Measurements from ENCODE around the gene NCKAP5L.

The NCKAP5L gene

DNA sequence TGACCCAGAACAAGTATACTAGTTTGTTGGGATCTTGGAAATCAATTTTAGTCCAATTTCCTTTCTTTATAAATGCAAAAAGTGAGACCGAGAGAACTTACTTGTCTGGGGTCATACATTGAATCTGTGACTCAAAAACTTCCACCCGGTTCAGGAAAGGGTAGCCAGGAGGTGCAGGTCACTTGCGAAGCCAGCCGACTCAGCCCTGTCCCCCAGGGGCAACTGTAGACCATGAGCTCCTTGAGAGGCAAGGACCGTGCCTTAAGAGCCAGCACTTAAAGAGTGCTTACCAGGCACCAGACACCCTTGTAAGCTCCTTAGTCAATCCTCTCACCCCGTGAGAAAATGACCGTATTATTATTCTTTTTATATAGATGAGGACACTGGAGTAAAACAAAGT, 15.2 kb upstream of the NCKAP5L start:
- Histone ChIP-seq H3K9ac (ENCODE audit: low read depth in 1 of 2, low read length in 2 of 2) (peak overlapping the region; percentile 83 to 97), H3K9me3 (ENCODE audit: control insufficient read depth in 1 of 2, low read length in 2 of 2) (no peaks in the 10 kb centered on the region), H3K27ac (ENCODE audit: low read depth, low read length) (peak overlapping the region; percentile 59), H3K4me1 (ENCODE audit: control insufficient read depth in 1 of 2, insufficient read depth in 2 of 2, low read length in 2 of 2) (peaks cover 11 to 13% of the 10 kb centered on the region in 2 donors), H3K36me3 (ENCODE audit: control insufficient read depth in 1 of 2, insufficient read depth in 2 of 2, low read length in 2 of 2) (no peaks in the 10 kb centered on the region), H3K27me3 (ENCODE audit: control insufficient read depth in 1 of 2, insufficient read depth in 2 of 2, low read length in 2 of 2) (peaks cover 3 to 4% of the 10 kb centered on the region in 2 donors), H3K4me3 (ENCODE audit: low read depth in 1 of 2, low read length in 2 of 2) (peak overlapping the region; percentile 98 to 99)

DNA sequence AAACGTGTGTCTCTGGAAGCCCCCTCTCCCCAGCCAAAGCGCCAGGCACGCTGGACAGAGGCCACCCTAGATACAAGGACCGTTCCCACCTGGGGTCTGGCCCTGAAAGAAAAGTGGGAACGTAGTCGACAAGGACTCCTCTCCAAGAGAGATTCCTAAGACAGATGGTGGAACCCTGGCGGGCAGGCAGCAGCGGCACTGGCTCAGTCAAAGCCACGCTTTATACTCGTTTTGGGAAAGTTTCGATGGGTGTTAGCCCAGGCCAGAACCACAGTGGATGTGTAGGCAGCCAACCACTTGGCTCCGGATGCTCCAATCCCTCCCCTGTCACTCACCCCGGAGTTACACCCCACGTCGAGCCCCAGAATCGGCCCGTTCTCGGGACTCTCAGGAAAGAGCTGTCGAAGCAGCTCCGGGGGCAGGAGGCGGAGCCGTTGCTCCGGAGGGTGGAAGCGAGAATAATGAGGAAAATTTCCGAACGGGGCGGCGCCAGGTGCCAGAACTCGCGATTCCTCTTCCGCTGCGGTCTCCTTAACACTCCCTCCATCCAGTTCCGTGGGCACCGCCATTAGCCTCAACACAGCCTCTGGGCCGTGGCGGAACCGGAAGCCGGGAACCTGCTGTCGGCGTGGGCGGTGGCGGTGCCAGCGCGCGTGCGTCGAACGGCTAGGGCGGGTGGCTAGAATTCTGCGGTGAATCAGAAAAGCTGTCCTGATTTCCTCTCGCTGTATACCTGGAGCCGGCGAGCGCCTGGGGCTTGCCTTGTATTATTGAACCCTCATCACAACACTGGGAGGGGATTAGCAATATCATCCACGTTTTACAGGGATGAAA, 14.5 kb upstream of the NCKAP5L start, which contains the start of gene BCDIN3D:
Gene BCDIN3D, minus strand, starts transcription at position 588 of the 834 bp plus-strand sequence. Its CDS starts 19 bp downstream, at position 569.
- H3K27me3 ChIP-seq (ENCODE audit: control insufficient read depth in 1 of 2, insufficient read depth in 2 of 2, low read length in 2 of 2): no peaks in the 10 kb centered on the region
- H3K9me3 ChIP-seq (ENCODE audit: control insufficient read depth in 1 of 2, low read length in 2 of 2): no peaks in the 10 kb centered on the region
- H3K36me3 ChIP-seq (ENCODE audit: control insufficient read depth in 1 of 2, insufficient read depth in 2 of 2, low read length in 2 of 2): no peaks in the 10 kb centered on the region
- H3K4me3 ChIP-seq (ENCODE audit: low read depth in 1 of 2, low read length in 2 of 2): peak within 1 kb of the TSS; percentile 98 to 99
- H3K27ac ChIP-seq (ENCODE audit: low read depth, low read length): peak within 1 kb of the TSS; percentile 59
- H3K4me1 ChIP-seq (ENCODE audit: control insufficient read depth in 1 of 2, insufficient read depth in 2 of 2, low read length in 2 of 2): peaks cover 11 to 13% of the 10 kb centered on the region in 2 donors
- H3K9ac ChIP-seq (ENCODE audit: low read depth in 1 of 2, low read length in 2 of 2): peak within 1 kb of the TSS; percentile 83 to 97

- Histone ChIP-seq H3K9me3 (ENCODE audit: control insufficient read depth in 1 of 2, low read length in 2 of 2) (no peaks in the 10 kb centered on the region), H3K4me3 (ENCODE audit: low read depth in 1 of 2, low read length in 2 of 2) (no peak overlapping the region), H3K36me3 (ENCODE audit: control insufficient read depth in 1 of 2, insufficient read depth in 2 of 2, low read length in 2 of 2) (no peaks in the 10 kb centered on the region), H3K9ac (ENCODE audit: low read depth in 1 of 2, low read length in 2 of 2) (no peak overlapping the region), H3K27me3 (ENCODE audit: control insufficient read depth in 1 of 2, insufficient read depth in 2 of 2, low read length in 2 of 2) (no peaks in the 10 kb centered on the region), H3K27ac (ENCODE audit: low read depth, low read length) (no peak overlapping the region), H3K4me1 (ENCODE audit: control insufficient read depth in 1 of 2, insufficient read depth in 2 of 2, low read length in 2 of 2) (peaks cover 11 to 13% of the 10 kb centered on the region in 2 donors)
Observed at GRCh38 chr12:49838973-49839633, 10.9 kb upstream of the NCKAP5L start.

DNA sequence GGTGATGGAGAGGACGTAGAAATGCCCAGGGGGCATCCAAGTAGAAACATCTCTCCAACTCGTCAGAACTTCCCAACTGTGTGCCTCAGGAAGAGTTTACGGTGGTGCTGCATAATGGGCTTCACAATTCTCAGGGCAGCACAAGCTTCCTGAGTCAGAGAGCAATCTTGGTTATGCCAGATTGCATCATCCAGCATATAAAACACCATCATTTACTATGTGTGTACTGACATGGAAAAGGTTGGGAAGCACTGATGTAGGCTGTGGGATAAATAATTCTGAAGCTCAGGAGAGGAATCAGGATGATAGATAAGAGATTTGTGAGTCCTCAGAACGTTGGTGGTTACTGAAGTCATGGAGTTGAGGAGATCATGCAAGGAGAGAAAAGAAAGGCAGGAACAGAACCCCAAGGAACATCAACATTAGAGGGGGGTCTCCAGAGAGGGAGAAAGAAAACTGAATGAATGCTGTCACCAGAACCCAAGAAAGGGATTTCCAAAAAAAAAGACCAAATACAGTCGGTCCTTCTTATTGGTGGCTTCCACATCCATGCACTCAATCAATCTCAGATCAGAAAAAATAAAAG, 4.7 kb upstream of the NCKAP5L start:
- Histone ChIP-seq H3K36me3 (ENCODE audit: control insufficient read depth in 1 of 2, insufficient read depth in 2 of 2, low read length in 2 of 2) (no peaks in the 10 kb centered on the region), H3K9ac (ENCODE audit: low read depth in 1 of 2, low read length in 2 of 2) (no peak overlapping the region)

GRCh38 chr12:49831717-49832116, 3.5 kb upstream of the NCKAP5L start:
- H3K36me3 ChIP-seq (ENCODE audit: control insufficient read depth in 1 of 2, insufficient read depth in 2 of 2, low read length in 2 of 2): no peaks in the 10 kb centered on the region
- no peaks in the 10 kb centered on the region for H3K9me3 ChIP-seq (ENCODE audit: control insufficient read depth in 1 of 2, low read length in 2 of 2)
- H3K9ac ChIP-seq (ENCODE audit: low read depth in 1 of 2, low read length in 2 of 2): no peak overlapping the region
- H3K27me3 ChIP-seq (ENCODE audit: control insufficient read depth in 1 of 2, insufficient read depth in 2 of 2, low read length in 2 of 2): no peaks in the 10 kb centered on the region
- peaks cover 11 to 14% of the 10 kb centered on the region in 2 donors for H3K4me1 ChIP-seq (ENCODE audit: control insufficient read depth in 1 of 2, insufficient read depth in 2 of 2, low read length in 2 of 2)
- no peak overlapping the region for H3K4me3 ChIP-seq (ENCODE audit: low read depth in 1 of 2, low read length in 2 of 2)
- H3K27ac ChIP-seq (ENCODE audit: low read depth, low read length): no peak overlapping the region

More for the DNA sequence above, 4.7 kb upstream of the NCKAP5L start:
- no peak overlapping the region for H3K27ac ChIP-seq (ENCODE audit: low read depth, low read length)
- H3K4me3 ChIP-seq (ENCODE audit: low read depth in 1 of 2, low read length in 2 of 2): no peak overlapping the region
- peaks cover 7 to 8% of the 10 kb centered on the region in 2 donors for H3K4me1 ChIP-seq (ENCODE audit: control insufficient read depth in 1 of 2, insufficient read depth in 2 of 2, low read length in 2 of 2)
- no peaks in the 10 kb centered on the region for H3K9me3 ChIP-seq (ENCODE audit: control insufficient read depth in 1 of 2, low read length in 2 of 2)
- H3K27me3 ChIP-seq (ENCODE audit: control insufficient read depth in 1 of 2, insufficient read depth in 2 of 2, low read length in 2 of 2): no peaks in the 10 kb centered on the region

- Histone ChIP-seq H3K9me3 (ENCODE audit: control insufficient read depth in 1 of 2, low read length in 2 of 2) (no peaks in the 10 kb centered on the region), H3K36me3 (ENCODE audit: control insufficient read depth in 1 of 2, insufficient read depth in 2 of 2, low read length in 2 of 2) (no peaks in the 10 kb centered on the region), H3K9ac (ENCODE audit: low read depth in 1 of 2, low read length in 2 of 2) (peak overlapping the region; percentile 38 to 52), H3K4me1 (ENCODE audit: control insufficient read depth in 1 of 2, insufficient read depth in 2 of 2, low read length in 2 of 2) (peaks cover 26 to 41% of the 10 kb centered on the region in 2 donors), H3K27ac (ENCODE audit: low read depth, low read length) (no peak overlapping the region), H3K4me3 (ENCODE audit: low read depth in 1 of 2, low read length in 2 of 2) (peak overlapping the region; percentile 71 to 80), H3K27me3 (ENCODE audit: control insufficient read depth in 1 of 2, insufficient read depth in 2 of 2, low read length in 2 of 2) (no peaks in the 10 kb centered on the region)
Observed at GRCh38 chr12:49827401-49828099, 663 bp downstream of the NCKAP5L start.

DNA sequence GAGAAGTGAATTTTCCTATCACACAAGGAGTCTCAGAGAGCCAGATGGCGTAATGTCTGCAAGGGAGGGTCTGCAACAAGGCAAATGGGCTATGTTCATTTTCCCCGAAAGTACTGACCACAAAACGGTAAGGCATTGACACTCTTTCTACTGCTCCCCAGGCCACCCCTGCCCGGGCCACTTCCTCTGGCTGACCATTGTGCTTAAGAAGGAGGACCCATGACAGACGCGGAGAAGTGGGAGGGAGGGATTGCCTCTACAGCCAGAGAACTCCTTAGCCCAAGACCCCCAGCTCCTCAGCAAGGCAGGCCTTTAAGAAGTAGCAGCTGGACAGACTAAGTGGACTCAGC, 1.2 kb downstream of the NCKAP5L start:
- no peaks in the 10 kb centered on the region for H3K27me3 ChIP-seq (ENCODE audit: control insufficient read depth in 1 of 2, insufficient read depth in 2 of 2, low read length in 2 of 2)
- peaks cover 26 to 41% of the 10 kb centered on the region in 2 donors for H3K4me1 ChIP-seq (ENCODE audit: control insufficient read depth in 1 of 2, insufficient read depth in 2 of 2, low read length in 2 of 2)
- H3K36me3 ChIP-seq (ENCODE audit: control insufficient read depth in 1 of 2, insufficient read depth in 2 of 2, low read length in 2 of 2): no peaks in the 10 kb centered on the region
- no peaks in the 10 kb centered on the region for H3K9me3 ChIP-seq (ENCODE audit: control insufficient read depth in 1 of 2, low read length in 2 of 2)
- H3K27ac ChIP-seq (ENCODE audit: low read depth, low read length): no peak overlapping the region
- peak overlapping the region; percentile 38 to 52 for H3K9ac ChIP-seq (ENCODE audit: low read depth in 1 of 2, low read length in 2 of 2)
- peak overlapping the region; percentile 71 to 80 for H3K4me3 ChIP-seq (ENCODE audit: low read depth in 1 of 2, low read length in 2 of 2)

DNA sequence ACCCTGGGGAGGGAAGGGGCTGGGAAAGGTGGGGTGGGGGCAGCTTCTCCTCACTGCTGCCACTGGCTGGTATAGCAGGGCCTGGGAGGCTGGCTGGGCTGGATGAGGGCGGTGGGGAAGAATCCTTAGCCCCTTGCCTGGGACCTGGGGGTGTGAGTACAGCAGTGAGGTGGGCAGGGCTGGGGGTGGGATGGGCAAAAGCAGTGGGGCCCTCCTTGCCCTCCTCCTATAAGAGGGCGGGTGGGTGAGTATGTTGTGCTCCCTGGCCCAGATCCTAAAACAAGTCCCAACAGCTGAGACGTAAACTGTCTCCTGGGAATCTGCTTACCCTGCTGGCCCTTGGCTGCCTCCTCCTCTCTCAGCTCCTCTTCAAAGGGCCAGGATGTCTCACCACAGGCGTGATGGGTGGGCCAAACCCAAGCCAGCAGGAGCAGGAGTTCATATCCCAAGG, 2.2 kb downstream of the NCKAP5L start:
- Histone ChIP-seq H3K36me3 (ENCODE audit: control insufficient read depth in 1 of 2, insufficient read depth in 2 of 2, low read length in 2 of 2) (no peaks in the 10 kb centered on the region), H3K9me3 (ENCODE audit: control insufficient read depth in 1 of 2, low read length in 2 of 2) (no peaks in the 10 kb centered on the region), H3K4me1 (ENCODE audit: control insufficient read depth in 1 of 2, insufficient read depth in 2 of 2, low read length in 2 of 2) (peaks cover 26 to 45% of the 10 kb centered on the region in 2 donors), H3K27me3 (ENCODE audit: control insufficient read depth in 1 of 2, insufficient read depth in 2 of 2, low read length in 2 of 2) (no peaks in the 10 kb centered on the region), H3K27ac (ENCODE audit: low read depth, low read length) (no peak overlapping the region), H3K9ac (ENCODE audit: low read depth in 1 of 2, low read length in 2 of 2) (no peak overlapping the region), H3K4me3 (ENCODE audit: low read depth in 1 of 2, low read length in 2 of 2) (no peak overlapping the region)

DNA sequence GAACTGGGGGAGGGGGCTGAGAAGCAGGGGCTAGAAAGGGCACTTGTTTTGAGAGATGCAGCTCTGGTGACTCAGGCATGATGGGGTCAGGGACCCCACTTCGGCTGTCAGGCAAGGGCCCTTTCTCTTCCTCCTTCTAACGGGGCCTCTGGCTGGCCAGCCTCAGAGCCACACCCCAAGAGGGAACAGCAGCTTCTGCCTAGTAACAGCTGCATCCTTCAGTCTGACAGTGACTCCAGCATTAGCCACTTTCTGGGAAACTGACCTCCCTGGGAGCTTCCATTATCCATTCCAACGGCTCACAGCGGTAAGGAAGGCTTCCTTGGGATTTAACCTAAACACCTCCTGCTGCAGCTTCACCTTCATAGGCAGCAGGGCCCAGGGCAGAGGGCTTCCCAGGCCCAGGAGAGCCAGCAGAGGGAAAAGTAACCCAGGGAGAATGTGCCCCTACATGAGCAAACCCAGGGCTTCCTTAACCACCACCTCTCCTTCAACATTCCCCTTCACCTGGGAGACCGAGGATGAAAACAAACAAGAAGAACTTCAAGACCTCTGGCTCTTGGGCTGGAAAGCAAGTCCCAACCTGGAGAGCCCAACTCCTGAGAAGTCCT, 2.7 kb downstream of the NCKAP5L start:
- Histone ChIP-seq H3K27ac (ENCODE audit: low read depth, low read length) (peak overlapping the region; percentile 17), H3K4me3 (ENCODE audit: low read depth in 1 of 2, low read length in 2 of 2) (no peak overlapping the region), H3K4me1 (ENCODE audit: control insufficient read depth in 1 of 2, insufficient read depth in 2 of 2, low read length in 2 of 2) (peaks cover 26 to 45% of the 10 kb centered on the region in 2 donors), H3K36me3 (ENCODE audit: control insufficient read depth in 1 of 2, insufficient read depth in 2 of 2, low read length in 2 of 2) (no peaks in the 10 kb centered on the region), H3K9me3 (ENCODE audit: control insufficient read depth in 1 of 2, low read length in 2 of 2) (no peaks in the 10 kb centered on the region), H3K27me3 (ENCODE audit: control insufficient read depth in 1 of 2, insufficient read depth in 2 of 2, low read length in 2 of 2) (no peaks in the 10 kb centered on the region), H3K9ac (ENCODE audit: low read depth in 1 of 2, low read length in 2 of 2) (no peak overlapping the region)

Measured in duodenal mucosa (tissue), 2 donors.